K562 (cell line): ENCODE measurements around the gene EHD2. TPM values are rescaled to one million over a fixed set of nuclear protein-coding genes. Genes with fewer than 3 reads are reported as not detected.

Source experiments
- DDX20 ChIP-seq: fragments of 450-650 bp; IDR thresholded peaks from 2 replicates; pipeline ENCODE4 v1.6.1; 2016; ENCODE audit warnings: missing genetic modification characterization, low read depth, mild to moderate bottlenecking, missing compliant biosample characterization, moderate library complexity
- GABPA ChIP-seq: fragments of 200-800 bp; sonication (Bioruptor generic); conservative IDR thresholded peaks from 2 replicates; pipeline ENCODE4 v1.6.1; 2016; ENCODE audit warnings: low read depth, missing genetic modification characterization, missing compliant biosample characterization
- MCM5 ChIP-seq: fragments of 450-650 bp; IDR thresholded peaks from 2 replicates; pipeline ENCODE4 v1.6.1; 2016; ENCODE audit warnings: low read depth
- POLR3G ChIP-seq: IDR thresholded peaks from 2 replicates; pipeline ENCODE4 v1.6.1; 2011; ENCODE audit not compliant: insufficient read length, insufficient replicate concordance; ENCODE audit errors: extremely low read depth
- PRPF4 ChIP-seq: fragments of 200-400 bp; formaldehyde crosslinking; IDR thresholded peaks from one replicate; pipeline ENCODE4 v1.6.1; 2017; ENCODE audit warnings: low read length, low read depth, mild to moderate bottlenecking; ENCODE audit not compliant: insufficient read depth, poor library complexity, severe bottlenecking
- PYGO2 ChIP-seq: fragments of 450-650 bp; IDR thresholded peaks from 2 replicates; pipeline ENCODE4 v1.6.1; 2016; ENCODE audit warnings: mild to moderate bottlenecking, missing genetic modification characterization, moderate library complexity, missing compliant biosample characterization
- SMARCC2 ChIP-seq: fragments of 450-650 bp; IDR thresholded peaks from 2 replicates; pipeline ENCODE4 v1.6.1; 2017; ENCODE audit warnings: antibody characterized with exemption, moderate library complexity, mild to moderate bottlenecking, low read depth
- STAT5B ChIP-seq: fragments of 250-450 bp; sonication (Bioruptor Pico); IDR thresholded peaks from 2 replicates; pipeline ENCODE4 v1.8.0; 2021; ENCODE audit warnings: mild to moderate bottlenecking, inconsistent platforms
- TBL1XR1 ChIP-seq, 2 experiments: IDR thresholded peaks; 2 replicates each; pipeline ENCODE4 v1.6.1; 2012; ENCODE audit warnings: improper control_type of control experiment in 2 of 2, low read length in 2 of 2, mild to moderate bottlenecking in 1 of 2
- TGIF2 ChIP-seq: sonication (generic); formaldehyde crosslinking; IDR thresholded peaks from 2 replicates; pipeline ENCODE4 v1.8.1; 2022; ENCODE audit warnings: mild to moderate bottlenecking, missing genetic modification reagents, moderate library complexity
- VEZF1 ChIP-seq: fragments of 200-800 bp; sonication (Bioruptor generic); IDR thresholded peaks from 2 replicates; pipeline ENCODE4 v1.6.1; 2017; ENCODE audit warnings: missing genetic modification characterization, missing compliant biosample characterization
- ZNF239 ChIP-seq: fragments of 250-450 bp; sonication (Bioruptor Pico); IDR thresholded peaks from 2 replicates; pipeline ENCODE4 v1.4.0; 2020; ENCODE audit warnings: mild to moderate bottlenecking
- ZNF764 ChIP-seq: fragments of 250-450 bp; sonication (Bioruptor Pico); IDR thresholded peaks from 2 replicates; pipeline ENCODE4 v1.4.0; 2020; ENCODE audit warnings: low read depth, mild to moderate bottlenecking, moderate library complexity
- polyA plus RNA-seq, 8 experiments: library from polyadenylated mRNA; depleted of rRNA in 4 of 8; stranded (reverse) in 5 of 8; unstranded in 3 of 8; fragments of >200 nt; fragmentation: Nextera tagmentation in 2 of 8; fragmentation: Illumina TruSeq in 1 of 8; extraction: Ambion mirVana in 2 of 8; extraction: Trizol in 1 of 8; gene quantifications; 2 replicates each; pipeline versions ENCODE4 v1.2.1 to v1.2.3, GENCODE V29; 2011 to 2014; ENCODE audit warnings: inconsistent platforms in 1 of 8, missing spikeins in 1 of 8
- total RNA-seq, 7 experiments: library from RNA; depleted of rRNA in 6 of 7; stranded (reverse); fragments of >200 nt in 6 of 7; fragmentation: Illumina TruSeq in 2 of 7; extraction: Trizol in 2 of 7; gene quantifications; 2 replicates each; pipeline versions ENCODE4 v1.2.1 to v1.2.3, GENCODE V29; 2011 to 2021; ENCODE audit warnings: low replicate concordance in 1 of 7
- TF ChIP-seq, protein P1 (sequence below): fragments of 450-650 bp; IDR thresholded peaks from 2 replicates; pipeline ENCODE4 v1.6.1; 2014; ENCODE audit warnings: low read depth, mild to moderate bottlenecking, moderate library complexity, borderline replicate concordance
- TF ChIP-seq, protein P2 (sequence below): fragments of 450-650 bp; IDR thresholded peaks from 2 replicates; pipeline ENCODE4 v1.6.1; 2017; ENCODE audit warnings: mild to moderate bottlenecking, moderate library complexity
- TF ChIP-seq, protein P3 (sequence below): IDR thresholded peaks from 2 replicates; pipeline ENCODE4 v1.6.1; 2011; ENCODE audit not compliant: insufficient read length; ENCODE audit errors: extremely low read depth

Gene EHD2
- total and polyA plus RNA-seq, 9 of the 15 experiments (the other 6 are each of a cell fraction or from before 2014, with no cell fraction given) = 1.7 to 32.2 (median 3.0) TPM

DNA sequence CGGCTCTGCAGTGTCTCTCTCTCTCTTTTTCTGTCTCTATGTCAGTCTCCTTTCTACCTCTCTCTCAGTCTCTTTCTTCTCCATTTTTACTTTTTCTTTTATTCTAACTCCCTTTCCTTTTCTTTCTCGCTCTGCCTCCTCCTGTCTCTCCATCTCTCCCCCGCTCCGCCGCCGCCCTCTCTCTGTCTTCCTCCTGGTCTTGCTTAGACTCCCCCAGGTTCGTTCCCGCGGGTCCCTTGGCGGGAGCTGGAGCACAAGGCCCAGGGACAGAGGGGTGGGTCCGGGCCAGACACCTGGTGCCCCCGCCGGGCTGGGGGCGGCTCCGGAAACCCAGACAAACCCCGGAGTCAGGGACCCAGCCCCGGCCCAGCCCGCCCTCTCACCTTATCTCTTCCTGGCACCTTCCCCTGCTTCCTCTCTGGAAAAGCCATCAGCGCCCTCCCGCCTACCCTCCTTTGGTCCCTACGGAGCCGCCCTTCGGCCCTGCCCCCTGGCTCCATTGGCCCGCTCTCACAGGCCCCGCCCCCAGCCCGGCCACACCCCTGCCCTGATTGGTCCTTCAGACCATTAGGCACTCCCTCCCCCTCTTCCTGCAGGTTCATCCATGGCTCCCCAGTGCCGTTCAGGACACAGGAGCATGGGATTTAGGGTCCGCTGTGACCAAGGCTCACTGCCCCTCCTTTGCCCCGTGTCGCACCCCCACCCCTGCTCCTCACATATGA lies 16.7 kb downstream of the EHD2 start (continued):
- peak; percentile 74 for TF ChIP-seq VEZF1 (CRISPR knock-in tag)
- TF ChIP-seq, protein P1, sequence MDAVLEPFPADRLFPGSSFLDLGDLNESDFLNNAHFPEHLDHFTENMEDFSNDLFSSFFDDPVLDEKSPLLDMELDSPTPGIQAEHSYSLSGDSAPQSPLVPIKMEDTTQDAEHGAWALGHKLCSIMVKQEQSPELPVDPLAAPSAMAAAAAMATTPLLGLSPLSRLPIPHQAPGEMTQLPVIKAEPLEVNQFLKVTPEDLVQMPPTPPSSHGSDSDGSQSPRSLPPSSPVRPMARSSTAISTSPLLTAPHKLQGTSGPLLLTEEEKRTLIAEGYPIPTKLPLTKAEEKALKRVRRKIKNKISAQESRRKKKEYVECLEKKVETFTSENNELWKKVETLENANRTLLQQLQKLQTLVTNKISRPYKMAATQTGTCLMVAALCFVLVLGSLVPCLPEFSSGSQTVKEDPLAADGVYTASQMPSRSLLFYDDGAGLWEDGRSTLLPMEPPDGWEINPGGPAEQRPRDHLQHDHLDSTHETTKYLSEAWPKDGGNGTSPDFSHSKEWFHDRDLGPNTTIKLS = no peak
- no peak for TF ChIP-seq PRPF4
- no peak for TF ChIP-seq TGIF2
- peak; percentile 71; the same call in 1 of the 2 replicates for TF ChIP-seq SMARCC2
- no peak for TF ChIP-seq DDX20
- TF ChIP-seq GABPA = peak; percentile 40; the same call in 1 of the 2 replicates
- TF ChIP-seq, protein P2, sequence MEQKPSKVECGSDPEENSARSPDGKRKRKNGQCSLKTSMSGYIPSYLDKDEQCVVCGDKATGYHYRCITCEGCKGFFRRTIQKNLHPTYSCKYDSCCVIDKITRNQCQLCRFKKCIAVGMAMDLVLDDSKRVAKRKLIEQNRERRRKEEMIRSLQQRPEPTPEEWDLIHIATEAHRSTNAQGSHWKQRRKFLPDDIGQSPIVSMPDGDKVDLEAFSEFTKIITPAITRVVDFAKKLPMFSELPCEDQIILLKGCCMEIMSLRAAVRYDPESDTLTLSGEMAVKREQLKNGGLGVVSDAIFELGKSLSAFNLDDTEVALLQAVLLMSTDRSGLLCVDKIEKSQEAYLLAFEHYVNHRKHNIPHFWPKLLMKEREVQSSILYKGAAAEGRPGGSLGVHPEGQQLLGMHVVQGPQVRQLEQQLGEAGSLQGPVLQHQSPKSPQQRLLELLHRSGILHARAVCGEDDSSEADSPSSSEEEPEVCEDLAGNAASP = no peak
- TF ChIP-seq TBL1XR1 (IDR thresholded peaks at IDR 0.05; ENCODE audit: low read length in 2 of 2) = no peak
- no peak for TF ChIP-seq POLR3G
- TF ChIP-seq STAT5B (CRISPR knock-in tag) = no peak
- TF ChIP-seq PYGO2 (tag) = no peak
- TF ChIP-seq, protein P3, sequence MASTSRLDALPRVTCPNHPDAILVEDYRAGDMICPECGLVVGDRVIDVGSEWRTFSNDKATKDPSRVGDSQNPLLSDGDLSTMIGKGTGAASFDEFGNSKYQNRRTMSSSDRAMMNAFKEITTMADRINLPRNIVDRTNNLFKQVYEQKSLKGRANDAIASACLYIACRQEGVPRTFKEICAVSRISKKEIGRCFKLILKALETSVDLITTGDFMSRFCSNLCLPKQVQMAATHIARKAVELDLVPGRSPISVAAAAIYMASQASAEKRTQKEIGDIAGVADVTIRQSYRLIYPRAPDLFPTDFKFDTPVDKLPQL = no peak
- TF ChIP-seq MCM5 = no peak
- no peak for TF ChIP-seq ZNF239 (CRISPR knock-in tag)
- TF ChIP-seq ZNF764 (CRISPR knock-in tag) = no peak
